Erythroblast (primary cell): ENCODE results near the gene AXIN2.
"Not testable (repeated sequence)": the region's sequence is repeated elsewhere in the genome, so short reads cannot be mapped to it uniquely, and the experiment has no call there.

Source experiments
- DNase-seq, 2 experiments: peaks; one replicate each; lab custom pipeline; 2025; lab: John Stamatoyannopoulos, UW
- GATA1 ChIP-seq: IDR thresholded peaks from 2 replicates; pipeline ENCODE4 v1.6.1; 2011; ENCODE audit warnings: low read depth, mild to moderate bottlenecking, control low read depth, low read length, moderate library complexity
- POLR2A ChIP-seq: IDR thresholded peaks from 2 replicates; pipeline ENCODE4 v1.6.1; 2011; ENCODE audit warnings: mild to moderate bottlenecking, low read length

Gene AXIN2

DNA sequence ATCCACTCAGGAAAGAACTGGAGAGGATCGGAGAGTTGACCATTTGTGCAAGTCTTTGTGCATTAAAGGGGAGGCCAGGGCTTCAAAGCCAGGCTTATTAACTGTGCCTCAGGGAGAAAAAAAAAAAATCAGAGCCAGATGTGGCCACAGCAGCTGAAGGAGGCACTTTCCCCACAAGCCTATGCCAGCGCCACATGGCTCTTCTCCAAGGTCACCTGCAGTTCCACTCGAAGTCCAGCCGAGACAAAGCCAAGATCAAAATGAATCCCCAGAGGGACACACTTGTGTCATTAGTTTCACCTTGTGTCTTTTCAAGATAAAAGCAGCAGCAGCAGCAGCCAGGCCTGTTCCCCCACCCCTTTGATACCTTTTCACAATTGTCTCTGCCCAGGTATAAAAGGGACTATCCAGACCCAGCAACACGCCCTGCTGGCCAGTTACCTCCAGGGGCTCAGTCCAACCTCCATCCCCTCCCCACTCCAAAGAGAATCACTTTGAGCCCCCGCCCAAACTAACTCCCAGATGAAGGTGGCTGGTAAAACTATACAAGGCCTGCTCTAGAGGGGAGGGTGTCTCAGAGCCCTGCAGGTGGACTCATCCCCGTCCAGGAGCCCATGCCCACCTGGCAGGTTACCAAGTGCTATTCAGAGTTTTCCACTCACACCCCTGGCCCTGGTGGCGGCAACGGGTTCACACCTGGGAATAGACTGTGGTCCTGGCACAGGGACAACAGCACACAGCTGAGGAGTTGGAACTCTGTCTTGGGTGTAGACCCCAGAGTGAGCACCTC, 29.2 kb downstream of the AXIN2 start:
- TF ChIP-seq GATA1 (no peak), POLR2A (no peak)
- DNase-seq, result no peak

DNA sequence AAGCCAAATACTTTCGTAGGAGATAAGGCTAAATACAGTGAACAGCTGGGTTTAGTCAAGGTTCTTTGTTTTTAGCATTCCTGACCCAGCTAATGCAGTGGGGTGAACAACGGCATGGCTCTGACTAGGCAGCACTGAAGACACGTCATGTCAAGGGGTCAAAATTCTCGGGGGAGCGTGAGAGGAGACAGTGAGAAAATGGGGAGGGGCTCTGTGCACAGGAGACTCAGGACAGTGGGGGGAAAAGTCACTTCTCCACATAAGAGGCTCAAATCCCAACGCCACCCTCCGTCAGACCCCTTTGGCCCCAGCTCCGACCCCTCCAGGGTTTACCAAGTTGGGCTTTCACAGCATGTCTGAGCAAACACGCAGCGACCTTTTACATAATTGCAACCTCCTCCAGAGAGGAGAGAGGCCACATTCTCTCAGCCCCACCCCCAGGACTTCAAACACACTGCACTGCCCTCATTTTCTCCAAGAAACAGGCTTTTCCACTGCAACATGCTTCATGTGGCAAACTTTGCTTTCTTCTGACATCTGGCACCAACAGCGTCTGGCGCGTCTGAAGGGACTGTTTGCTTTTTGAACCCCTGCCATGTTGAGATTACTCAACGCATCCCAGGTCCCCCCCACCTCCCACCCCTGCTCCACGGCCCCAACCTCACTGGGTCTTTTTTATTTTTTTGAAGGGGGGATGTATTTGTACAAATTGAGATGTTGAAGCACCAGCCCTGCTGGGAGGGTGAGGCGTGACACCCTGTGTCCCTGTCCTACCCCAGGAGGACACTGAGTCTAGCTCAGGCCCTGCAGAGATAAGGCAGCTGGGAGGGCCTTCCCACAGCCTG, 30.0 kb downstream of the AXIN2 start:
- no peak for DNase-seq
- TF ChIP-seq GATA1 (no peak), POLR2A (no peak)

DNA sequence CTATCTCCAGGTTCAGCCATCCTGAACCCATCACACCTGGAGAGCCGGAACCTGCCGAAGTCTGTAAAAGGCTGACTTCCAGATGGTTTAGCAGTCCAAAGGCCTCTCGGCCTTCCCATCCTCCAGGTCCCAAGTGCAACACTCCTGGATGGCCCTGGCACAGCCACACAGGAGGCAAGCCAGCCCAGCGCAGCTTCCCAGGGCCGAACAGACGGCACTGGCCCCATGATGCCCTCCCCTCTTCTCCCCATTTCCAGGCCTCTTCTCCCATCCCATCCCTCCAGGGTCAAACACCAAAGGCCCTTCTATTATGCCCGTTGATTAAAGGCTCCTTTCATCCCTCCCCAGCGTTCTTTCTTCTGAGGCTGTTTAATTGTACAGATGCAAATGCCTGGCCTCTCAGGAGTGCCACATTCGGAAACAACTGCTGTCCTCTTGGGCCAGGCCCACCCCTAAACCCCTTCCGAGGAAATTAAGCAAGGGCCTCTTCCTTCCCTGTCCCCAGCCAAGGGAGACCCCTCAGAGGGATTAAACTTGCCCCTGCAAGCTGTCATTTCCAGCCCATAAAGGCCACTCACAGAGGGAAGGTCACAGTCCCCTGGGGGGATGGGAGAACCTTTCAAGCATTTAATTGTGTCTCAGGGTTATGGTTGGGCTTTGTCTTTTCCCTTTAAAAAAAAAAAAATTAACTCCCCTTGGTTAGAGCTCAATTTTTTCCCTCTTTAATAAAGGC, 30.8 kb downstream of the AXIN2 start:
- no peak for TF ChIP-seq GATA1
- TF ChIP-seq POLR2A, result no peak
- no peak for DNase-seq

DNA sequence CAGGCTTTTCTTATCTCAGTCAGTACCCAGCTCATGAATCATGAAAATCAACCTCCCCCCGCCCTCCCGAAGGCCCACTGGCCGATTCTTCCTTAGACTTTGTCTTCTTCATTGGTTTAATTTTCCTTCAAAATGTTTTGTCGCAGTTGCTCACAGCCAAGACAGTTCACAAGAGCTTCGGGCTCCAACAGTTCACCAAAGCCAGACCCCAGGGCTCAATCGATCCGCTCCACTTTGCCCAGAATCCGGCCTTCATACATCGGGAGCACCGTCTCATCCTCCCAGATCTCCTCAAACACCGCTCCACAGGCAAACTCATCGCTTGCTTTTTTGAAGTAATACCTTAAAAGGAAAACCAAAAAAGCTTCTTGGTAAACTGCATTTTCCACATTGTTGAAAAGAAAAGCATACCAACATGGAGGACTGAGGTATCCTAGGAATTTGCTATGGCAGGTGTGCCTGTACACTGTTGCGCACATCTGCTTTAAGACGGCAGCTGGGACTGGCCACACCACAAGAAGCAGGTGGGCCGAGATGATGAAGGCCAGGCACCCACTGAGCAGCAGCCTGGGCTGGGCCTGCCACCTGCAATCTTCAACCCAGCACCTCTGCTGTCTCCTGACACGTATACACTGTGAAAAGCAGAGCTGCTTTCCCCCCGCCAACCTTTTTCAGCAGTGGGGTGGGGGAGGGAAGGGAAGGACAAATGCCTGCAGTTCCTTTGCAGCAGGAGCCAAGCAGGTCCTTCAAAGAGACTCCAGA, 31.5 kb downstream of the AXIN2 start:
- no peak for DNase-seq
- TF ChIP-seq POLR2A, result no peak
- no peak for TF ChIP-seq GATA1

DNA sequence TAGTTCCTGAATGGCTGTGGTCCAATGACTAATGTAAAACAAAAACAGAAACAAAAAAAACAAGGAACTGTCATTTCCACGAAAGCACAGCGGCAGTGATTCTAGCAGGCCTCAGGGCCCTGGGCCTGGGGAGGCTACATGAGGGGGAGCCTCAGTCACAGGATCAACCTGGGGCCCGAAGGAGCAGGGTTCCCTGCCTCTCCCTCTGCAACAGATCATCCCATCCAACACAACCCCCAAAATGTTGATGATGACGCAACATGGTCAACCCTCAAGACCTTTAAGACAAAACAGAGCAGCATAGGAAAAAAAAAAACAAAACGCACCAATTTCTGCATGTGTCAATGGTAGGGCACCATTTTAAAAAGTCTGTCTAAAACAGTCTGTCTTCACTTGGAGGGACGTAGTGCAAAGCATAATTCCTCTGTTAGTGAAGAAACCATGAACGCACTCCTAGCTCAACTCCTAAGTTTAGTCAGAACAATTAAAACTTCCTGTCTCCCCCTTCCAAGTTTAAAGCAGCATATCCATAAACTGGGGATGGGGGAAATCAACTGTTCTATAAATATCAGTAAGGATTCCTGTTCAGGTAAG, 32.3 kb downstream of the AXIN2 start:
- TF ChIP-seq POLR2A (no peak), GATA1 (no peak)
- DNase-seq, result no peak

DNA sequence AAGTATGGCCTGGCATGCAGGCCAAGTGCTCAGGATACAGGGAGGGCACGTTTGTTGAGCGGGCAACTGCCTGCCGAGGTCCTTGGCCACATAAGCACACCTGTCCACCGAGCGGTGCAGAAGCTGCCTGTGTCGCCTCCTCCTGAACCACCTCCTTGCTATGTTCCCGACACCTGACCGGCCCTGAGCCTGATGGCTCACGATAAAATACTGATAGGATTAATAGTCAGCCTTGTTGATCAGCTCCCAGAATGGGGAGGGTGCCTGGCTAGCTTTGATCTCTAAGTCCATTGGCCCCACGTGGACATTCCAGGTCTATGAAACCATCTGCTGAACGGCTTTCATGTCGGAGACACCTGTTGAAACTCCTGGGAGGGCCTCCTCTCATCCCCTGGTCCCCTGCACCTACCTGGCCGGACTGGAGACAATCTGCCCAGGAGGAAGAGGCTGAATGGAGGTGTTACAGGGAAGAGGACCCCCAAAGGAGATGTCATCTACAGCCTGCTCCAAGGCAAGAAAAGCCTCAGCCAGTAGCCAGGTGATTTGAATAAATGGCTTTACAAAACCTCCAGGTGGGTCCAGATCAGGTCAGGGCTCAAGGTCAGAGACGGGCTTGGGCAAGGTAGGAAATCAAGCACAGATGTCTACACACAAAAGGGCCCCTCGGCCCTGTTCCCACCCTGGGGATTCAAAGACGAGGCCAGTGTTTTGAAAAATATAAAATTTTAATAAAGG, 33.4 kb downstream of the AXIN2 start:
- no peak for DNase-seq
- TF ChIP-seq GATA1 (no peak), POLR2A (no peak)

DNA sequence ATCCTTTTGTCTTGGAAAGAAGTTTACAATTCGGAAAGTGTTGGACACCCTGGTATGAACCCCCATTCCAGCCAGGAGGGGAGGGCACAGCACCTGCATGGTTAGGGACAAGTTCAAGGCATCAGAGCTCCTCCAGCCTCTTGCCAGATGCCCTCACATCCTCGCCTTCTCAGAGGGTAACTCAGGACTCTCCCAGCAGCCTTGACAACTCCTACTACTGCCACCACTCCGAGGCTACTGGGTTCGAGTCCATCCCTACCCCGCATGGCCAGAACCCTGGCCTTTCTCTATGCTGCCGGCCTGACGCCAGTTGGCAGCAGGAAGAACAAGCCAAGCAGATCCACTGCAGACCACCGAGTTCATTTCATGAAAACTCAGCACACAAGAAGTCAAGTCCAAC, 34.1 kb downstream of the AXIN2 start:
- TF ChIP-seq GATA1, result no peak
- TF ChIP-seq POLR2A, result no peak
- DNase-seq, result no peak

DNA sequence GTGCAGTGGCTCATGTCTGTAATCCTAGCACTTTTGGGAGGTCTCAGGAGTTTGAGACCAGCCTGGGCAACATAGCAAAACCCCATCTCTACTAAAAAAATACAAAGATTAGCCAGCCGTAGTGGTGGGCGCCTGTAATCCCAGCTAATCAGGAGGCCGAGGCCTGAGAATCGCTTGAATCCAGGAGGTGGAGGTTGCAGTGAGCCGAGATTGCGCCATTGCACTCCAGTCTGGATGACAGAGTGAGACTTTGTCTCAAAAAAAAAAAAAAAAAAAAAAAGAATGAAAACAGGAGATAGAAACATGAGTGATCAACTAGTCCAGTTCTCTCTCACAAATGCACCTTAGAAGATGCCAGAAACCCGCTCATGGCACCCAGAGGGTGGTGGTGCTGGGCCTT, 34.6 kb downstream of the AXIN2 start:
- DNase-seq, result not testable (repeated sequence)

DNA sequence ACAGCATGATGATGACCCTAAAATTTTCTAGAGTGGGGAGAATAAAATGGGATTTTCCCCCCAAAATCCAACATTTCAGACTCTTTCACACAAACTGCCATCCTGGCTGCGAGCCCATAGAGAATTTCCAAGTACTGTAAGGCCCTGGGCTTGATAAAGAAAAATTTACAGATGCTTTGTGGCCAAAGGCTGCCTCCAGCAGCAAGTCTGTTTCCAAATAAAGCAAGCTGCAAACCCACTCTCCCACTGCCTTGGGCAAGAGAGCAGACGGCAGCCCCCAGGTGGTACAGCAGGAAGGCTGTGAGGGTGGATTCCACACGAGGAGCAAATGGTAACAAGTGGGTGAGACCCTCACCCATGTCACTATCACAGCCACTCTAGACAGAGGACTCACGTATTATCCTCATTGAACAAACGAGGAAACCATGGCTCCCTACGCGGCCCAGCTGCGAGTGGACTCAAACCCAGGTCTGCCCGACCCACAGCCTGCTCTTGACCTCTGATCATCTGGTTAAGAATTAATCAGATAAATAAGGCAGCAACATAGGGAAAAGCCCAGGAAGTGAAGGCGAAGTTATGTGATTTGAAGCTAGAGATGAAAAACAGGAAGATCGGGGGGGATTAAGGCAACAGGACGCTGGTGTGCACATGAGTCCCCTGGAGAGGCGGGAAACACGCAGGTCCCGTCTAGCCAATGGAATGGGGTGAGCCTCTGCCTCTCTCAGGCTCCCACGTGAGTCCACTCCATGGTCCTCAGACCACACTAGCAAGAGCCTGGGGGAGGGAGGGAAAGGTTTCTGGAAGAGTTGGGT, 37.4 kb downstream of the AXIN2 start:
- TF ChIP-seq GATA1 (no peak), POLR2A (no peak)

DNA sequence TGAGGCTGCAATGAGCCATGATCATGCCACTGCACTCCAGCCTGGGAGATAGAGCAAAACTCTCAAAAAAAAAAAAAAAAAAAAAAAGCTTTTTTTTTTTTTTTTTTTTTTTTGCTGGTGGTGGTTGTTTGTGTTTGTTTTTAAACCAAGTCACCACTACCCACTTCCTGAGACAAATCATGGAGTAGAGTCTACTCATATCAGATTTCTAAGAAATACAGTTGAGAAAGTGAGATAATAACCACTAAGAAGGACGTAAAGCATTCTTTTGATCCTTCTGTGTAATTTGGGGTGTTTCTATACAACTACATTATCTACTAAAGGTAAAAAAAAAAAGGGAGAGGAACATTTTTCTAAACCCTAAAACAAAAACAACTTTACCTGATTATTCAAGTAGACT, 38.0 kb downstream of the AXIN2 start:
- no peak for TF ChIP-seq GATA1
- no peak for TF ChIP-seq POLR2A
- DNase-seq, result no peak

More for the DNA sequence above, 37.4 kb downstream of the AXIN2 start:
- no peak for DNase-seq

DNA sequence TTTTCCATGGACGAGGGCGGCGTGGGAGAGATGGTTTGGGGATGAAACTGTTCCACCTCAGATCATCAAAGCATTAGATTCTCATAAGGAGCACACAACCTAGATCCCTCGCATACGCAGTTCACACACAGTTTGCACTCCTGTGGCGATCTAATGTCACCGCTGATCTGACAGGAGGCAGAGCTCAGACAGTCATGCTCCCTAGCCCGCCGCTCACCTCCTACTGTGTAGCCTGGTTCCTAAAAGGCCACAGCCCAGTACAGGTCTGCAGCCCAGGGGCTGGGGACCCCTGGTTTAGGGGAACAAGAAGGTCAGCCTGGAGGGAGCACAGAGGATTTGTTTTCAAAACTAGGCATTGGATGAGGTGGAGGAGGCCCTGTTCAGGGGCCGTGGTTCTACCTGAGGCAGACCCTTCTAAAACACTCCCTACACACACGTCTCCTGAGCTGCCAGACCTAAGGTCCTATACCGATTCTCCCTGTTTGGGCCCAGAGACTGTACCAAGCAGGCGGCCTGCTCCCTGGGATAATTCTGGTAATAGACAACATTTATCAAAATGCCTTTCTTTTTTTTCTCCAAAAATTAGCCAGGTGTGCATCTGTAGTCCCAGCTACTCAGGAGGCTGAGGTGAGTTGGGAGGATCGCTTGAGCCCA, 38.6 kb downstream of the AXIN2 start:
- TF ChIP-seq POLR2A (no peak), GATA1 (no peak)

DNA sequence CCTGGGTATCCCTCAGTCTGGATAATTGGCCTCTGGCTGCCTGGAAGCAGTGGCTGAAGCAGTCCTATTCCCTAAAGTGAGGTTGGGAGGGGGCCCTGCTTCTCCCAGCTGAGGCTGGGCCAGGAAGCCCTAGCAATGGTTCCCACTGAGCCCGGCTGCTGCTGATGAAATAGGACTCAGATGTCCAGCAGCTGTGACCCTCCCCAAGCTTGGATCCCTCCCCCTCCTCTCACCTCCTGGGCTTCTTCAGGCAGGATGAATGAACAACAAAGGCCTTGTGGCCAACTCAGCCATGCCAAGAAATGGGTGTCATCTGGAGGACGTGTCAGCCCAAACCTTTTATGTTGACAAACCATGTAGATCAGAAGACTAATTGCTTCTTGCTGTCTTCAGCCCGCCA, 42.0 kb downstream of the AXIN2 start:
- no peak for DNase-seq
- no peak for TF ChIP-seq POLR2A

More for the DNA sequence above, 38.6 kb downstream of the AXIN2 start:
- DNase-seq, result no peak
